LNCaP clone FGC (cell line): Measurements from ENCODE around the gene TMEM108.

Experiments used
- DNase-seq: peaks from one replicate; pipeline ENCODE4 v3.0.0-alpha.2; 2011; ENCODE audit warnings: low read depth
- H3K4me3 ChIP-seq: 2 replicates; pipeline ENCODE4 v1.5.1; 2011; ENCODE audit warnings: mild to moderate bottlenecking, low read depth, low read length, control low read depth
- TF ChIP-seq, protein P1 (sequence below): IDR thresholded peaks from 2 replicates; pipeline ENCODE4 v1.5.1; 2012; ENCODE audit warnings: mild to moderate bottlenecking; ENCODE audit not compliant: control insufficient read depth, insufficient read depth; ENCODE audit errors: extremely low read depth

TMEM108 gene

GRCh38 chr3:133018921-133019320 is 19.3 kb upstream of the TMEM108 start:
- no peak for DNase-seq
- TF ChIP-seq, protein P1, sequence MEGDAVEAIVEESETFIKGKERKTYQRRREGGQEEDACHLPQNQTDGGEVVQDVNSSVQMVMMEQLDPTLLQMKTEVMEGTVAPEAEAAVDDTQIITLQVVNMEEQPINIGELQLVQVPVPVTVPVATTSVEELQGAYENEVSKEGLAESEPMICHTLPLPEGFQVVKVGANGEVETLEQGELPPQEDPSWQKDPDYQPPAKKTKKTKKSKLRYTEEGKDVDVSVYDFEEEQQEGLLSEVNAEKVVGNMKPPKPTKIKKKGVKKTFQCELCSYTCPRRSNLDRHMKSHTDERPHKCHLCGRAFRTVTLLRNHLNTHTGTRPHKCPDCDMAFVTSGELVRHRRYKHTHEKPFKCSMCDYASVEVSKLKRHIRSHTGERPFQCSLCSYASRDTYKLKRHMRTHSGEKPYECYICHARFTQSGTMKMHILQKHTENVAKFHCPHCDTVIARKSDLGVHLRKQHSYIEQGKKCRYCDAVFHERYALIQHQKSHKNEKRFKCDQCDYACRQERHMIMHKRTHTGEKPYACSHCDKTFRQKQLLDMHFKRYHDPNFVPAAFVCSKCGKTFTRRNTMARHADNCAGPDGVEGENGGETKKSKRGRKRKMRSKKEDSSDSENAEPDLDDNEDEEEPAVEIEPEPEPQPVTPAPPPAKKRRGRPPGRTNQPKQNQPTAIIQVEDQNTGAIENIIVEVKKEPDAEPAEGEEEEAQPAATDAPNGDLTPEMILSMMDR, result no peak
- H3K4me3 ChIP-seq, result no peak overlapping the region

GRCh38 chr3:133021206-133021605 is 17.0 kb upstream of the TMEM108 start:
- TF ChIP-seq, protein P1, result no peak
- no peak overlapping the region for H3K4me3 ChIP-seq
- DNase-seq, result no peak

DNA sequence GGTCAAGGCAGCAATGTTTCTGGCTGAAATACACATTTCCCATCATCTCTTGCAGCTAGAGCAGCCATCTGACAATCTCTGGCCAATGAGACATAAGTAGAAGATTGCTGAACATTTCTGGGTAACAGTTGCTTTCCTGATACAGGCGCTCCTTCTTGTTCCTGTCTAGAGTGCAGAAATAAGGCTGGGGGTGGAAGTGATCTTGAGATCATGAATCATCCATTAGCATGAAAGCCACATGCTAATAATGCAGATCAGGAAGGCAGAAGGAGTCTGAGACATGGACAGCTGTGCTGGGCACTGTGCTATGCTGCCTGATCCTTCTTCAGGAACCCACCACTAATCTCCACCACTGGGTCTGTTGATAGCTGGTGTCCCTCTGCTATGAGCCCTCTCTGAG is 14.8 kb upstream of the TMEM108 start:
- no peak overlapping the region for H3K4me3 ChIP-seq
- TF ChIP-seq, protein P1, result no peak
- DNase-seq, result no peak

GRCh38 chr3:133025546-133025945 is 12.6 kb upstream of the TMEM108 start:
- no peak for DNase-seq
- TF ChIP-seq, protein P1, result no peak
- no peak overlapping the region for H3K4me3 ChIP-seq

- DNase-seq, result no peak
- TF ChIP-seq, protein P1, result no peak
- no peak overlapping the region for H3K4me3 ChIP-seq
Observed at GRCh38 chr3:133032301-133032700, 5.9 kb upstream of the TMEM108 start.

DNA sequence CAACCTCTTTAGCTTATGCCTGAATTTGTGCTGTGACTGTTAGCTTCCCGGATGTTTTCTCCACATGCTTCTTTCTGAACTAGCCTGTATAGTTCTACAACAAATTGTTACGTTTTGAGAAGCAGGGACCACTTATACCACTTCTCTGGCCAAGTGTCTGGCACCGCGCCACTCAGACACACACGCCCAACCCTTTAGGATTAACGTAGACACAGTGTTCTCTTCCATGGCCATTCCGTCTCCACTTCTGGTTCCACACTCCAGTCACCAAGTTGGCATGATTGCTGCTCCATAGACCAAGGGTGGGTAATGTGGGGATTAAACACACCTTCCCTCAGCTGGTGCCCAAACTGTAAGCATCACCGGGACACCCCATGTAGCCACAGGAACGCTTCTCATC is 755 bp upstream of the TMEM108 start:
- H3K4me3 ChIP-seq, result peak overlapping the region; percentile 45
- no peak for DNase-seq
- TF ChIP-seq, protein P1, result no peak

- H3K4me3 ChIP-seq, result peak overlapping the region; percentile 45
- DNase-seq, result no peak
- TF ChIP-seq, protein P1, result no peak
Observed at GRCh38 chr3:133038731-133039375, 662 bp downstream of the TMEM108 start.
